Measurements from ENCODE around the gene L2HGDH.
A peak's percentile ranks its signal among the peaks of the same experiment; 100 is the strongest.
"Not testable (repeated sequence)": the region's sequence is repeated elsewhere in the genome, so short reads cannot be mapped to it uniquely, and the experiment has no call there.

The L2HGDH gene

DNA sequence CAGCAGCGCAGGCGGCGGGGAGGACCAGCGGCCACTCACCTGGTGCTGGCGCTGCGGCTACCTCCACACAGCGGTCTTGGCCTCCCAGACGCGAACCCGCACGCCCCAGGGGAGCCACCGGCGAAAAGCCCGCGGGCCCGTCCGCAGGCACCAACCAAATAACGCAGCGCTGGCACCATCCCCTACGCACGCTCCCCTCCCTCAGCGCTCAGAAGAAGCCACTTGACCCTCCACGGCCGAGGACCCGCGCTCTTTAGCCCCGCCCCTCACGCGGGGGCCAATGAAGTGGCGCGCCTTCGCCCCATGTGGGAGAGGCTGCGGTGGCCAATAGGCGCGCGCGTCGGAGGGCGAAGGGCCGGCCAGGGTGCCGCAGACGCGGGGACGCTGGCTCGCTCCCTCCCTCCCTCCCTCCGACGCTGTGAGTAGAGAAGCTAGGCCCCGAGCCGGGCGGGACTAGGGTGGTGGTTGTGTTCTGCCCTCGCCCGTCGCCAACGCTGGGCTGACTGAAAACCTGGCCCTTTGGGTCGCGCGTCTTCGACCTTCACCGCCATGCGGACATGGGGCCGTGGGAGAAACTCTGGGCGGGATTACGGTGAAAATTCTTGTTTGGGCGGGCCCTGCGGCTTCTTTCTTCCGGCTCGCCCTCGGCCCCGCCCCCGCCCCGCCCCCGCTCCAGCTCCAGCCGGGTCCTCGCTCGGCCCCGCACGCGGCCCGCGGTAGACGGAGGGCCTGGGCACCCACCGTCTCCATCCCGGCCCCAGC is at the start of gene L2HGDH, which contains the start of gene DMAC2L:
Gene L2HGDH, minus strand, starts transcription at position 258 of the 762 bp plus-strand sequence. Its CDS starts 79 bp downstream, at position 179.
Gene DMAC2L, plus strand, starts transcription at position 353 of the 762 bp plus-strand sequence. CDS start 9,164 bp downstream, outside the sequence.
- peak within 1 kb of the TSS; percentile 92 for H3K27ac ChIP-seq
- peak; percentile 79 for TF ChIP-seq ZFX (IDR thresholded peaks at IDR 0.05)
- TF ChIP-seq, protein P1, sequence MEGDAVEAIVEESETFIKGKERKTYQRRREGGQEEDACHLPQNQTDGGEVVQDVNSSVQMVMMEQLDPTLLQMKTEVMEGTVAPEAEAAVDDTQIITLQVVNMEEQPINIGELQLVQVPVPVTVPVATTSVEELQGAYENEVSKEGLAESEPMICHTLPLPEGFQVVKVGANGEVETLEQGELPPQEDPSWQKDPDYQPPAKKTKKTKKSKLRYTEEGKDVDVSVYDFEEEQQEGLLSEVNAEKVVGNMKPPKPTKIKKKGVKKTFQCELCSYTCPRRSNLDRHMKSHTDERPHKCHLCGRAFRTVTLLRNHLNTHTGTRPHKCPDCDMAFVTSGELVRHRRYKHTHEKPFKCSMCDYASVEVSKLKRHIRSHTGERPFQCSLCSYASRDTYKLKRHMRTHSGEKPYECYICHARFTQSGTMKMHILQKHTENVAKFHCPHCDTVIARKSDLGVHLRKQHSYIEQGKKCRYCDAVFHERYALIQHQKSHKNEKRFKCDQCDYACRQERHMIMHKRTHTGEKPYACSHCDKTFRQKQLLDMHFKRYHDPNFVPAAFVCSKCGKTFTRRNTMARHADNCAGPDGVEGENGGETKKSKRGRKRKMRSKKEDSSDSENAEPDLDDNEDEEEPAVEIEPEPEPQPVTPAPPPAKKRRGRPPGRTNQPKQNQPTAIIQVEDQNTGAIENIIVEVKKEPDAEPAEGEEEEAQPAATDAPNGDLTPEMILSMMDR (conservative IDR thresholded peaks at IDR 0.05): peak; percentile 61

DNA sequence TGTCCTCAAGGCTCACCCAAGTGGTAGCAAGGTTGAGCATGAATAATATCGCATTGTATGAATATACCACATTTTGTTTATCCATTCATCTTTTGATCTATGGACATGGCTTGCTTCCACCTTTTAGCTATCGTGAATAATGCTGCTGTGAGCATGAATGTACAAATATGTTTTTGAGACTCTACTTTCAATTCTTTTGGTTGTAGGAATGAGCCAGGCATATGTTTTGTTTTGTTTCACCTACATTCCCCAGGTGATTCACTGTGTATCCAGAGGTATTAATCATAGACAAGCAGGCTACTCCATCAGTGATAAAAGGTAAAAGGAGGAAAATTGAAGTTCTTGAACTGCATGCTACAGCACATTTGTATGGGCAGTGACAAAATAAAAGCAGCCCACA is 48.8 kb upstream of the L2HGDH start:
- TF ChIP-seq, protein P1 (conservative IDR thresholded peaks at IDR 0.05): no peak
- no peak for TF ChIP-seq ZFX (IDR thresholded peaks at IDR 0.05)
- H3K27ac ChIP-seq: no peak overlapping the region

DNA sequence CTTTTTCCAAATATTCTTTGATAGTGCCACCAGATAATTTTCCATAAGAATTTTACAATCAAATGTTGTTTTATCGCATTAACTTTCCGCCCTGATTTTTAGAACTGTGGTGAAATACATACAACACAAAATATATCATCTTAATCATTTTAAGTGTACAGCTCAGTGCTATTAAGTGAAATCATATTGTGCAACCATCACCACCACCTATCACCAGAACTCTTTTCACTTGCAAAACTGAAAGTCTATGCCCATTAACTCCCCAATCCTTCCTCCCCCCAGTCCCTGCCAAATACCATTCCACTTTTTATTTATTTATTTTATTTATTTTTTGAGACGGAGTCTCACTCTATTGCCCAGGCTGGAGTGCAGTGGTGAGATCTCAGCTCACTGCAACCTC is 48.1 kb upstream of the L2HGDH start:
- no peak overlapping the region for H3K27ac ChIP-seq
- TF ChIP-seq, protein P1 (conservative IDR thresholded peaks at IDR 0.05): no peak
- no peak for TF ChIP-seq ZFX (IDR thresholded peaks at IDR 0.05)

DNA sequence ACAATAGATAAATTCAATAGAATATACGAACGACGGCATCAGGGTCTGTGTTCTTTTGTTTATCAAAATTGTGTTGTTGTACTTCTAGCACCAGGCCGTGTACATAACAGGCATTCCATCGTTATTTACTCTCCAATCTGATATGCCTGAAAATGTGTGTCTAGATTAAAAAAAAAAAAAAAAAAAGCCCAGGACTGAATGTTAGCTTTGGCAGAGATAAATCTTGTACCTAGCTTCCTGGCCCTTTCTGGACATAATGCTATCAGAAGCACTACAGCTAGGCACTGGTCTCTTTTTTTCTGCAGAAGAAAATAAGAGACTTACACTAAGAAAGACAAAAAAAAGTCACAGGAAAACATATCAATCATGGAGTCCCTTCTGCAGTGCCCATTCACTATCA is 47.6 kb upstream of the L2HGDH start:
- no peak for TF ChIP-seq ZFX (IDR thresholded peaks at IDR 0.05)
- TF ChIP-seq, protein P1 (conservative IDR thresholded peaks at IDR 0.05): no peak
- no peak overlapping the region for H3K27ac ChIP-seq

DNA sequence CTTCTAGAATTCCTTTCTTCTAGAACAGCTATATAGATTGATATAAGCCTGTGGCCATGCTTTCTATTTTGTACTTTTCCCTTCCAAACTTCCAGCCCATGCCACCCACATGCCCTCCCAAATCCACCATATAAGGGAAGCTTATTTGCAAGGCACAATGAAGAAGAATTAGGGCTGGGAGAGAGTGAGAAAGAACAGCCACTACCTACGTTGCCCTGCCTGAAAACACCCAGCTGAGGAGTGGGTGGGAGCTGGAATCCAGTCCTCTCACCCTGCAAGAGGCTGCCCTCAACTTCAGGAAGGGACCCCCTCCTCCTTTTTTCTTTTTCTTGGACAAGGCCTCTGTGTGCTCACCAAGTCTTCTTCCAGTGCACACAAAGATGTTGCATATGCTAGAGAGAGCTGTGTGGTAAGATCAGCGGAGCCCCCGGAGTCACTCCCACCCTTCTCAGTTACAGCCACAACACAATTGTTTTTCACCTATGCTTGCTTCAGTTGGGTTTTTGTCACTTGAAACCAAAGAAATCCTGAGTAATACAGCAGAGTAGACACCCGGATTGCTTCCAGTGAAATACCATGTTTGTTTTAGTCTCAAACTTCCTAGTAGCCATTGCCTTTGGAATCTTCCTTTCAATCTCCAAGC is 45.8 kb upstream of the L2HGDH start:
- peak overlapping the region; percentile 41; the same call in 1 of the 2 replicates for H3K27ac ChIP-seq
- TF ChIP-seq ZFX (IDR thresholded peaks at IDR 0.05): no peak
- TF ChIP-seq, protein P1 (conservative IDR thresholded peaks at IDR 0.05): no peak

DNA sequence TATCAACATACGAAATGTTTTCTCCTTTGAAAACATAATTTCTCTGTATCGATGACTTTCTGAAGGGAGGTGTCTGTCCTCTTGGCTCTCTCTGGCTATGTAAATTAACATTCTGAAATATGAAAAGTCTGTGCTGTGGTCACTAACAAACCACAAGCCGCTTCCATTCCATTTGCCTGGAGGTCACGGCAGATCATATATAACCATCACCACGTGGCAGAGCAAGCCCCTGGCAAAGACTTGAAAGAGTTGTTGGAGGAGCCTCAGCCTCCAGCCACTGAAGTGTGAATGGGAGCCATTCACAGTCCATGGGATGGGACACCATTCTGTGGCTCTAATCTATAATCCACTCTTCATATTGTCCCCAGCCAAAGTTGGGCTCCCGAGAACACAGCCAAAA is 45.1 kb upstream of the L2HGDH start:
- TF ChIP-seq ZFX (IDR thresholded peaks at IDR 0.05): no peak
- TF ChIP-seq, protein P1 (conservative IDR thresholded peaks at IDR 0.05): no peak

DNA sequence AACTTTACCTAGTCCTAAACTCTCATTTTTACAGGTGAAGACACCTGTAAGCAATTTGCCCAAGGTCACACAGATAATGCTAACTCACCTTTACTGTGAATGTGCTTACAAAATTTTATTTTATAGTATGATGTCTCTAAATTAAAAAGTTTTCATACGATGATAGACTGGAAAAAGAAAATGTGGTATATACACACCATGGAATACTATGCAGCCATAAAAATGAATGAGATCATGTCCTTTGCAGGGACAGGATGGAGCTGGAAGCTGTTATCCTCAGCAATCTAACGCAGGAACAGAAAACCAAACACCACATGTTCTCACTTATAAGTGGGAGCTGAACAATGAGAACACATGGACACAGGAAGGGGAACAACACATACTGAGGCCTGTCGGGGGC is 44.3 kb upstream of the L2HGDH start:
- H3K27ac ChIP-seq: not testable (repeated sequence)

More for the DNA sequence above, 45.1 kb upstream of the L2HGDH start:
- no peak overlapping the region for H3K27ac ChIP-seq
